ENCODE data around the gene ESF1.
"Not testable (repeated sequence)": the region's sequence is repeated elsewhere in the genome, so short reads cannot be mapped to it uniquely, and the experiment has no call there.

Gene ESF1

GRCh38 chr20:13738187-13738586 lies 46.5 kb downstream of the ESF1 start:
- DNase-seq: not testable (repeated sequence)

- no peak for DNase-seq
Measured at GRCh38 chr20:13736436-13737191, 48.1 kb downstream of the ESF1 start.

DNA sequence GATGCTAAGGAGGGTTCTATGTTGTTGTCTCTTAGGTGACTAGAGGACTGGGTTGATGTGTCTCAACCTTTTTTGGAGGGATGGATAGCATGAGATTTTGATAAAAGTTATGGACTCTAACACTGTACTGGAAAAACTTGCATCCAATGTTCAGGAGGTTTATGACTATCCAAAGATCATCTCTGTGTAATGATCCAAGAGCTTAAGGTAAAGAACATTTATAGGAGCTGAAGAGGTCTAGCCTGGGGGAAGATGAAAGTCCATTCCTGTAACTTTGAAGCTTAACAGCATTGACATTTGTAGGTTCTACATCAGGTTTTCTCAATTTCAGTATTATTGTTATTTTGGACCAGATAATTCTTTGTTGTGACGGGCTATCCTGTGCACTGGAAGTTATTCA lies 48.9 kb downstream of the ESF1 start:
- DNase-seq: no peak

DNA sequence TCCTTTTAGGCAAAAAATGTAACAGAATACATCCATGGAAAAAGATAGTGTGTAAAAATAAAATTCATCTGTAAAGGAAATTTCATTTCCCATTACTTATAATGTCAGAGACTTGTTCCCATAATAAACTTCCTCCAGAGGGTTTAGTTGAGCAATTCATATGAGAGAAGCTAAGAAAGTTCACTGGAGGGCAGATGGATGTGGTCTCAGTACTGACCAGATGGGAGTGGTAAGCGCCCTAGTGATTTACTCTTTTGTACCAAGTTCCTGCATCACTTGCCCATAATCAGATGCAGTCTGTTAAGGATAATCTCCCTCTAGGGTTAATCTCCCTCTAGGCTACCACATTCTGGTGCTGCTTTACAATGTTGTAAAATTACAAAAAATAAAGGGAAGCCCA lies 61.7 kb downstream of the ESF1 start:
- DNase-seq: no peak

- DNase-seq: no peak
Measured at GRCh38 chr20:13718171-13718570, 66.5 kb downstream of the ESF1 start.

- DNase-seq: no peak
Measured at GRCh38 chr20:13717631-13718044, 67.1 kb downstream of the ESF1 start.

DNA sequence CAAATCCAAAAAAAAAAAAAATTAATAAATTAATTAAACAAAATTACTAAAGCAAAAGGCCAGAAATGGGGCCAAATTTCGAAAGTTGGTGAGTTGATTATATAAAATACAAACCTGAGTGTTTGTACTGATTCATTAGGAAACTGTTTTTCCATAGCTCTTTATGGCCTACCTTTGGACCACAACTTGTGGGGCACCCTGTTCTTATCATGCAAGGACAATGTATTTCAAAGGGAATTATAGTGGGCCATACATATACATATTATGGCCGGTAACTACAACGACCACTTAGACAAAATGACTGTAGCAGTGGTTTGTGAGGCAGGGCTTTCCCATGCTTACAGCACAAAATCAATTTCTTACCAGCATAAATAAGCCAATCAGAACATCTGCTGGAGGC lies 69.5 kb downstream of the ESF1 start:
- no peak for DNase-seq

GRCh38 chr20:13708234-13708633 lies 76.5 kb downstream of the ESF1 start:
- DNase-seq: no peak

DNA sequence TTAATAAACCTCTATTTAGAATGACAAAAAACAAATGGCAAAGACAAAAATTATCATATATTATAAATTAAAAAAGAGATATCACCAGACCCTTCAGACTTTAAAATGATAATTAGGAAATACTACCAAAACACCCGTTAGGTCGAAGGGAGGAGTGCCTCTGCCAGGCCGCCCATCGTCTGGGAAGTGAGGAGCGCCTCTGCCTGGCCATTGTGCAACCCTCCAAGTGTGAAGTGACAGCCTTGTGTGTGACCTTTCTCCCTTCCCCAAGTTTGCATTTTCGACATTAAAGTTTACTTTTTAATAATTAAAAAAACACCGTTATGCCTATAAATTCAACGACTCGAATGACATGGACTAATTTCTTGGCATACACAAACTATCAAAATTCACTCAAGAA lies 81.5 kb downstream of the ESF1 start:
- DNase-seq: no peak

- no peak for DNase-seq
Measured at GRCh38 chr20:13701486-13701885, 83.2 kb downstream of the ESF1 start.

DNA sequence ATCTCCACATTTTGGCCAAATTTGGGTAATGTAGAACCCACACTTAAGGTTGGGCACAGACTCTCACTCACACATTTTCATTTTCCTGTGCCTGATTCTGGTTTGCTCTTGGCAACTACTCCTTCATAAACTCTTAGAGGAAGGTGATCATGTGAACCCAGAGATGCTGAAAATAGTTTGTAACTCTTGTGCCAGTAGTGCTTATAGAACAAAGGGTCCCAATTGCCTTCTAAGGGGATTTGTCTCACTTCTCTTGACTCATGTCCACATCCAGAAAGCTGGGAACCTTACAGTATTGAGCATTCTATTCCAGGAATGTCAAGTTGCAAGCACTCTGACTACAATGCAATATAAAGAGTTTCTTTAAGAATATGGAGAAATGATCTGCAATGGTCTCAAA lies 84.0 kb downstream of the ESF1 start:
- DNase-seq: no peak

DNA sequence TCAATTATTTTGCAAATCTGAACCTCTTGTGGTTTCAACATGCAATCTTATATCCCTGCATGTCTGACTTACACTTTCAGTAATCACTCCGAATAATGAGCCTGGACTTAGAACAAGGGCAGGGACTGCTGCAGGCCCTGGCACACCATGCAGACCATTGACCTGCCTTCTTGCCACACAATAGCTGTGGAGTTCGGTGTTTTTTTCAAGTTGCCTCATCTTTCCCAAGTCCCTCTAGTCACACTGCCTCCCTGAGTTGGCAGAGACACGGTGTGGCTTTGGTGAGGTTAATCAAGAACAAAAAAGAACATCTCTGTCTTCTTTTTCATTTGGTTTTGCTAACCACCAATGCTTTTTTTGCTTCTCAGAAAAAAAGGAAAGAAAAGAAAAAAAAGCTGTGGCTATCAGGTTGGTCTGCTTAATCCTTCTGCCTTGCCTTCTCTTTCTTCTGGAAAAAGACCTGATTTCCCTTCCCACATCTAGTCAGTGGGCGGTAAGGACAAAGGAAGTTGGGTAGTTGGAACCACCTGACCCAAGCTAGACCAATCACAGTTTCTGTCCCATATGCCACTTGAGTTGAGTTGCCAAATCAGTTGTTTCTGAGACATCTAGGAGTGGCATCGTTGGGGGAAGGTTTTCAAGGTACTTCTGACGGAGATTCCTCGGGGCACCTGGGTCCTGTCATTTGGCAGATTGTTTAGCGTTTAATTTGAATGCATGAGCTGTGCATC lies 90.1 kb downstream of the ESF1 start:
- DNase-seq: no peak

- no peak for DNase-seq
Measured at GRCh38 chr20:13692802-13693736, 91.7 kb downstream of the ESF1 start.

DNA sequence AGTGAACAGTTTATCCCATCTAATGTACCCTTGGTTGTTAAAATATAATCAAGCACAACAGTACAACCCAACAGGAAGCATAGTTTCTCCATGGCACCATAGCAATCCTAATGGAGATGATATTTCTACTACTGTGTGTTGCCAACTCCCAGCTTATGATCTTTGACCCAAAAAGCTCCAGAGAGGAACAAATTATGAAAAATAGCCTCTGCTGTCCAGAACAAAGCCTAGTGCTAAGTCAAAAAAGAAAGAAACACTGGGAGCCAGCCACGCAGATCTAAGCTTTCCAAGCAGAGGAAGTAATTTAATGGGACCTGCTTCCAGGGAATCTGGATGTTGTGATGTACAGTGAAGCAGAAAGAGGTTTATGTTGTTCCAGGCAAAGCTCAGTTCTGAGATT lies 93.8 kb downstream of the ESF1 start:
- no peak for DNase-seq

DNA sequence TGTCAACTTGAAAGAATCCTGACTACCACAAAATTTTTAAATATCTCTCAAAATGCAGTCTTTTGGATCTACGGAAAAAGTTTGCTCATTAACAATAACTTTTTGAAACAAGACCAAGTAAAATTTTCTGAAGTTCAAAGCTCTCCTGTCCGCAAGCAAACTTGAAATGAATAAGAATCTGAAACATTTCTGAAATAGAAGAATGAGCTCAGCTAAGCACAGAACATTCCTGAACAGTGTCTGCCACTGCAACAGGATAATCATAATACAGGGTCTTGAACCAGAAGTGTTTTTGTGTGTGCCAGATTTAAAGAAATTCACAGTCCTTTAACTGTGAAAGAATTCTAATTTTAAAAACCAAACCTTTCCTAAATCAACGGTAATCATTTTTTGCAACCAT lies 96.9 kb downstream of the ESF1 start:
- DNase-seq: no peak

GRCh38 chr20:13685623-13686022 lies 99.1 kb downstream of the ESF1 start:
- no peak for DNase-seq

DNA sequence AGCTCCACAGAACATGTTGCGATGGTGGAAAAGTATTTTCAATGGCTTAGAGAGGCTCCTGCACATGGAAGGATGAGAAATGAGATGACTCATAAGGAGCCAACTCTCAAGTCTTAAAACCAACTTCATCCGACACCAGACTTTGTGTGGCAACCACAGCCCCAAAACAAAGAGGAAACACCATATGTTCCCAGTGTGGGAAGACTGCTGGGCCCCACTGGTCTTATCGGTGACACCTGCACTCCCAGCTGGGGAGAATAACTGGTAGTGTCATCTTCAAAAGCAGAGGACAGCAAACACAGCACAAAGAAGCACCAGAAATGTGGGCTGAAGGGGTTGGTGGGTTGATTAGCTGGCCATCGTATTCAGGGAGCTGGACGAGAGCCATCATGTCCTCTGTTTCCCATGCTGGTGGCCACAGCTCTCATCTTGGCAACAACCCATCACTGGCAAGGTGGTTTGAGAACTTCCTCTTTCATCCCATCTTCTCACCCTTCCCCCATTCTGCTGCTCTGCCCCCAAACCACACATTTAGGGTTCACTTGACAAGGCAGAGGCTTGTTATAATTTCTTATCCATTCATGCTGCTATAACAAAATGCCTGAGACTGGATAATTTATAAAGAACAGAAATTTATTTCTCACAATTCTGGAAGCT lies 100.0 kb downstream of the ESF1 start:
- no peak for DNase-seq

DNA sequence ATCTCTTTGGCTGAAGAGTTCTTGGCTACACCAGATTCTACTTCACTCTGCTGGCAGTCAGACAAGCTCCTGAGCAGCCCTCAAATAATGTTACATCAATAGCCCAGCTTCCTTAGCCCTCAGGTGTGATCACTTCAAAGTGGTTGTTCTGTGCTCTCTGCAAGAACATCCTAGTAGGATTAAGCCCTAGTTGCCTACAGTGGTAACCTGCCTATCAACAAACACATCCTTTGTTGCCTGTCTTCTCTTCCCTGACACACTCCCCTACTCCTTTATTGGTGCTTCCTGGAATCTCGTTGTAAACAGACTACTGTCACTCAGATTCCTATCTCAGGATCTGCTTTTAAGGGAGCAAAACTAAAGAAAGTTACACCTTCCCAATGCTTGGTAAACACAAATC lies 100.9 kb downstream of the ESF1 start:
- no peak for DNase-seq

DNA sequence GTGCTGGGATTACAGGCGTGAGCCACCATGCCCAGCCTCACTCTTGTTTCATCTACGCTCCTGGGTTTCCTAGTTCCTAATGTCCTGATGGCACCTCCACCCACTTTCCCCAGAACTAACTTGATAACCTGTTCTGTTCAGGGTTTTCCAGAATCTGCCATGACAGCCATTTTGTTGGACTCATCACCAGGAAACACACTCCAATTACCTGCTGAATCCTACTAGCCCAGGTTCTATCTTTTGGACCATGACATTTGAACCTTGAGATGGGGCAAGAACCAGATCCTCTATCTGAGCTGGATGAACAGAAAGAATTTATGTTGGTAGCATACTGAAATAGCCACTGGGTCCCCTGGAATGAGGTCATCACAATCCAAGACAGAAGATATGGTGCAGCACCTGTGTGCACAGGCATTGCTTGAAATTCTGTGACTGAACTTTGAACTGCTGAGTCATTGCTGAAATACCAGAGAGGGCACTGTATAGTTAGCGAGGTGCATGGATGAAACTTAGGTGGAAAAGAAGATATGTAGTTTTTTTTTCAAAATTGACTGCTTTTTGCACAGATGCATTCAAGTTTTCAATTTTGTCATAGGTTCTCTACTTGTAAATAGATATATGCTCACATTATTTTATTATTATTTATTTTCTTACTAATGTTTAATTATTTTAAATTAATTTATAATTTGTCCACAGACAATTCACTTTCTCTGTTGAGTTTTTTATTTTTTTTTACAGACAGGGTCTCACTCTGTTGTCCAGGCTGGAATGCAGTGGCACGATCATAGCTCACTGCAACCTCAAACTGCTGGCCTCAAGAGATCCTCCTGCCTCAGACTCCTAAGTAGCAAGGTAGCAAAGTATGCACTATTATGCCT lies 103.2 kb downstream of the ESF1 start:
- no peak for DNase-seq

- DNase-seq: no peak
Measured at GRCh38 chr20:13678944-13679343, 105.8 kb downstream of the ESF1 start.

GRCh38 chr20:13677241-13677640 lies 107.5 kb downstream of the ESF1 start:
- no peak for DNase-seq

GRCh38 chr20:13676682-13677081 lies 108.0 kb downstream of the ESF1 start:
- DNase-seq: no peak
